PC-9 (cell line): ENCODE data around the gene PIN4.

Experiments used
- EZH2 ChIP-seq: fragments of 200-600 bp; sonication (generic); IDR thresholded peaks from 2 replicates; pipeline ENCODE4 v1.8.0; 2017; ENCODE audit warnings: antibody characterized with exemption, low read depth
- TF ChIP-seq, protein P1 (sequence below): fragments of 200-600 bp; sonication (generic); conservative IDR thresholded peaks from 2 replicates; pipeline ENCODE4 v1.6.1; 2017; ENCODE audit warnings: mixed run types, antibody characterized with exemption, mild to moderate bottlenecking, moderate library complexity

DNA sequence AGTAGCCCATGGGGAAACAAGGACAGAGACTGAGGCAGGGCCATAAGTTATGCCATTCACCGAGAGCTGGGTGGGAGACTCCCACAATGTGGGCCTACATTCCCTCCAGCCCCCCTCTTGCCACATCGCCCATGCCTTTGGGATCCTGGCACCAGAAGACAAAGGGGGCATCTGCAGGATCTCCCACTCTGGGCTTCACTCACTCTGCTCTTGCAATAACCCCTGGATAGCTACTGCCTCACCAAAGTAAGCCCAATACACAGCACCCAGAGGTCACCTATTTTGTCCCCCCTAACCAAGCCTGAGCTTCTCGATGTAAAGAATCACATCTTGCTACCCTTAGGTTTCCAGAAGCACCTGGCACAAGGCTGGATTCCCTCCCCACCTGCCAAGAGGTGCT, 49.1 kb upstream of the PIN4 start:
- TF ChIP-seq, protein P1, sequence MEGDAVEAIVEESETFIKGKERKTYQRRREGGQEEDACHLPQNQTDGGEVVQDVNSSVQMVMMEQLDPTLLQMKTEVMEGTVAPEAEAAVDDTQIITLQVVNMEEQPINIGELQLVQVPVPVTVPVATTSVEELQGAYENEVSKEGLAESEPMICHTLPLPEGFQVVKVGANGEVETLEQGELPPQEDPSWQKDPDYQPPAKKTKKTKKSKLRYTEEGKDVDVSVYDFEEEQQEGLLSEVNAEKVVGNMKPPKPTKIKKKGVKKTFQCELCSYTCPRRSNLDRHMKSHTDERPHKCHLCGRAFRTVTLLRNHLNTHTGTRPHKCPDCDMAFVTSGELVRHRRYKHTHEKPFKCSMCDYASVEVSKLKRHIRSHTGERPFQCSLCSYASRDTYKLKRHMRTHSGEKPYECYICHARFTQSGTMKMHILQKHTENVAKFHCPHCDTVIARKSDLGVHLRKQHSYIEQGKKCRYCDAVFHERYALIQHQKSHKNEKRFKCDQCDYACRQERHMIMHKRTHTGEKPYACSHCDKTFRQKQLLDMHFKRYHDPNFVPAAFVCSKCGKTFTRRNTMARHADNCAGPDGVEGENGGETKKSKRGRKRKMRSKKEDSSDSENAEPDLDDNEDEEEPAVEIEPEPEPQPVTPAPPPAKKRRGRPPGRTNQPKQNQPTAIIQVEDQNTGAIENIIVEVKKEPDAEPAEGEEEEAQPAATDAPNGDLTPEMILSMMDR = no peak
- TF ChIP-seq EZH2 = no peak
